Skin of body (tissue), 2 donors: ENCODE measurements around the gene COX19. TPM values are rescaled to one million over a fixed set of nuclear protein-coding genes. Genes with fewer than 3 reads are reported as not detected.
"Not testable (repeated sequence)": the region's sequence is repeated elsewhere in the genome, so short reads cannot be mapped to it uniquely, and the experiment has no call there.

Source experiments
- DNase-seq: peaks from one replicate; lab custom pipeline; 2025; lab: John Stamatoyannopoulos, UW
- total RNA-seq: library from RNA; depleted of rRNA; stranded (reverse); fragments of >200 nt; gene quantifications from one replicate; pipeline ENCODE4 v1.2.3, GENCODE V29; 2014

The COX19 gene
- total RNA-seq, 1 donor from 2014 or later, result 13.3 TPM

GRCh38 chr7:946256-946996 is 28.9 kb downstream of the COX19 start:
- no peak for DNase-seq

DNA sequence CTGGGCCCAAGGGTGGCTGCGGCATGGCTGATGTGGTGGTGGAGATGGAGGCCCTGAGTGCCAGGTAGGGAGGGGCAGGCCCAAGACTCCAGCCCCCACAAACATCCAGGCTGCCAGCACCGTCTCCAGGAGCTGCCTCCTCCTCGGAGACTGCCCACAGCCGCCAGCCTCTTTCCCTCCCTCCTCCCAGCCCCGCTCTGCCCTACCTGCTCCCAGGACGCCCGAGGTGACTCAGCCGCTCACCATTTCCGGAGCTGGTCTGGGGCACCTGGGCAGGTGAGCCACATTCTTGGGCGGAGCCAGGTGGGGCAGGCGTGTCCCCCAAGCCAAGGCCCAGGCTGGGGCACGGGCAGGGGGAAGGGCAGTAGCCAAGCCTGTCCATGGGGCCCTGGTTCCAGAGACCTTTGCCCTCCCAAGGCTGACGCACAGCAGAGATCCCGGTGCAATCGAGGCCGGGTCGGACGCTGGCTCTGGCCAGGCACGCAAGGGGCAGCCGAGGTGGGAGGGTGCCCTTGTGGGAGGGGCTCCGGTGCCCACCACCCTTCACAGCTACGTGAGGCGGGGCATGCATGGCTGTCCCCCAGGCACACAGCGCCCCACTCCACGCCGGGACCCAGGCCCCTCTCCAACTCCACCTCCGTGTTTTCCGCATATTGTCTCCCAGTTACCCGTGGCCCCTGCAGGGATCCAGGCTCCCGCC is 29.6 kb downstream of the COX19 start:
- DNase-seq, result no peak

DNA sequence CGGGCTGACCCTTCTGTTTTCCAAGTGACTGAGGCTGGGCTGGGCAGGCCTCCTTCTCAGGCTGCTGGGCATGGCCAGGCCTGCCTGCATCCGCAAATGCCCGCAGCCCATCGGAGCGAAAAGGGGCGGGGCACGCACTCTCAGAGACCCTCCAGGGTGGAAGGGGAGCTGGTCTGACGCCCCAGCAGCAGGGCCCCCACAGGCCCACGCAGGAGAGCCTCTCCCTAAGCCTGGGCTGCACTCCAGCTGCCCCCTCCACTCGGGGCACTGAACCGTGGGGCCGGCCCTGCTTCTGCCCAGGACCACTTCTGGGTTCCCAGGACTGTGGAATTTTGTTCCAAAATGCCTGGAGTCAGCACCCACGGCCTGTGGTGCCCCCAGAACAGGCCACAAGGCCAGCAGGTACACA is 30.2 kb downstream of the COX19 start:
- DNase-seq, result no peak

- no peak for DNase-seq
These were observed 30.6 kb downstream of the COX19 start for GRCh38 chr7:944744-945143.

GRCh38 chr7:943793-944192 is 31.6 kb downstream of the COX19 start:
- DNase-seq, result not testable (repeated sequence)

GRCh38 chr7:940599-941408 is 34.5 kb downstream of the COX19 start:
- DNase-seq, result no peak

GRCh38 chr7:939843-940242 is 35.5 kb downstream of the COX19 start:
- DNase-seq, result no peak

DNA sequence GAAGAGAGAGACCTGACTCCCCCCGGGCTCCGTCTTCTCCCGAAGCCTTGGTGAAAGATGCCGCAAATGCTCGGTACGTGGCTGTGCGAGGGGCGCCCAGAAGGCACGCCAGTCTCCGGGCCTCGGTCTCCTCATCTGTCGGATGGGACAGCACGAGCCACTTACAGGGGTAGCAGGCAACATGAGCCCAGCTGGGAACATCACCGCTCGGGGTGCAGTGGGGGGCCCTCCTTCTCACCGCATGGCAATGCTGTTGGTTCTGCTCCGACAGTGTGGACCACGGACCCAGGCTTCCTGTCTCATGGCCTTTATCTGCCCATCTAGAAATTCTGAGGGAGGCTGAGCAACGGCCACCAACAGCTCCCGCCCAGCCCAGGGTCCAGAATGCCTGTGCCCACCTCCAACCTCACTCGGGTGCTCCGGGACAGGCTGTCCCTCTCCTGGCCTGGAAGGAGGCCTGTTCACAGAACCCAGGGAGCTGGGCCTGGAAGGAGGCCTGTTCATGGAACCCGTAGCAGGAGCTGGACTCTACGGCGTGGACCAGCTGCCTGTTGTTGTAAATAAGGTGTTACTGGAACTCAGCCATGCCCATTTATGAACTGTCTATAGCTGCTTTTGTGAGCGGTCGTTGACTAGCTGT is 36.7 kb downstream of the COX19 start:
- no peak for DNase-seq

- no peak for DNase-seq
These were observed 37.4 kb downstream of the COX19 start for GRCh38 chr7:937856-938484.

GRCh38 chr7:936386-937054 is 38.8 kb downstream of the COX19 start:
- no peak for DNase-seq

DNA sequence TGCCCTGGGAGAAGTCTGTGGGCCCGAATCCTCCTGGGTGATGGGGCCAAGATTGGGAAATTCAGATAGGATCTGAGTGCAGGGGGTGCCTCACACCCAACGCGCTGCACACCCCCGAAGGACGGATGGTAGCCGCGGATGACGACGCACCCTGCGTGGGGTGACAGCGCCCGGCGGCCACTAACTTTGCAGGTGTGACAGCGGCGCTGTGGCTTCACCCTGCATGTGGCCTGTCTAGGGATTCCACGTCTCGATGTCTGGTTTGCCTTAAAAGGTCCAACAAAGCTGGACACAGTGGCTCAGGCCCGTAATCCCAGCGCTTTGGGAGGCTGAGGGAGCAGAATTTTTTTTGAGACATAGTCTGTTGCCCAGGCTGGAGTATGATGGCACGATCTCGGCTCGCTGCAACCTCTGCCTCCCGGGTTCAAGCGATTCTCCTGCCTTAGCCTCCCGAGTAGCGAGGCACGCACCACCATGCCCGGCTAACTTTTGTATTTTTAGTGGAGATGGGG is 39.4 kb downstream of the COX19 start:
- no peak for DNase-seq

GRCh38 chr7:935164-935873 is 40.0 kb downstream of the COX19 start:
- no peak for DNase-seq

- no peak for DNase-seq
These were observed 40.7 kb downstream of the COX19 start for GRCh38 chr7:934469-935163.

DNA sequence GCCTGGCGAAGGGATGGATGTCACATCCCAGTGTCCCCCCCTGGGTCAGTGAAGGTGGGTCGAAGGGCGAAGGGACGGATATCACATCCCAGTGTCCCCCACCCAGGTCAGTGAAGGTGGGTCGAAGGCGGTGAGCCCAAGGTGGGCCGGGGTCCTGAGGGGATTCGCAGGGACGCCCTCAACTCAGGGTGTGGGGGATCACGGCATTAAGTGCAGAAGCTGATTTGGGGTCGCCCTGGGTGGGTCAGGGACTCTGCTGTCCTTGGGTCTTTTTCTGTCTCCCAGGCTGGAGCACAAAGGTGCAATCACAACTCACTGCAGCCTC is 42.7 kb downstream of the COX19 start:
- no peak for DNase-seq

GRCh38 chr7:931871-932650 is 43.3 kb downstream of the COX19 start:
- no peak for DNase-seq

- no peak for DNase-seq
These were observed 44.2 kb downstream of the COX19 start for GRCh38 chr7:930975-931758.

- DNase-seq, result no peak
These were observed 46.0 kb downstream of the COX19 start for GRCh38 chr7:929311-929711.
